Subcutaneous abdominal adipose tissue (tissue), 5 donors: Measurements from ENCODE around the gene EFHB.
"Not testable (repeated sequence)": the region's sequence is repeated elsewhere in the genome, so short reads cannot be mapped to it uniquely, and the experiment has no call there.

Experiments
- H3K27ac ChIP-seq: one replicate; pipeline ENCODE4 v1.7.0; 2013; ENCODE audit warnings: low read depth, mild to moderate bottlenecking, inconsistent platforms, low read length, moderate library complexity
- H3K27me3 ChIP-seq, 5 donors: one replicate each; pipeline ENCODE4 v1.7.0; 2013; ENCODE audit warnings: low read length in 5 of 5, inconsistent platforms in 1 of 5; ENCODE audit not compliant: control insufficient read depth in 5 of 5, insufficient read depth in 4 of 5
- H3K36me3 ChIP-seq, 5 donors: one replicate each; pipeline ENCODE4 v1.7.0; 2013; ENCODE audit warnings: low read length in 5 of 5; ENCODE audit not compliant: control insufficient read depth in 5 of 5, insufficient read depth in 5 of 5
- H3K4me1 ChIP-seq, 5 donors: one replicate each; pipeline ENCODE4 v1.7.0; 2013; ENCODE audit warnings: low read length in 5 of 5, mild to moderate bottlenecking in 3 of 5, moderate library complexity in 1 of 5; ENCODE audit not compliant: control insufficient read depth in 5 of 5, insufficient read depth in 5 of 5
- H3K4me3 ChIP-seq, 5 donors: one replicate each; pipeline ENCODE4 v1.7.0; 2013; ENCODE audit warnings: low read length in 5 of 5, low read depth in 1 of 5
- H3K9ac ChIP-seq, 5 donors: one replicate each; pipeline ENCODE4 v1.7.0; 2013; ENCODE audit warnings: low read length in 5 of 5, mild to moderate bottlenecking in 4 of 5, moderate library complexity in 3 of 5
- H3K9me3 ChIP-seq, 5 donors: one replicate each; pipeline ENCODE4 v1.7.0; 2013; ENCODE audit warnings: low read length in 5 of 5; ENCODE audit not compliant: control insufficient read depth in 5 of 5
- donor health status: healthy.
- donor health status: healthy.
- donor health status: healthy.
- donor health status: healthy.
- donor health status: healthy.

EFHB gene

GRCh38 chr3:19877656-19878055, 56.4 kb downstream of the EFHB start:
- Histone ChIP-seq H3K4me3 (no peak overlapping the region), H3K9me3 (no peaks in the 10 kb centered on the region), H3K9ac (no peak overlapping the region), H3K27me3 (no peaks in the 10 kb centered on the region), H3K36me3 (no peaks in the 10 kb centered on the region), H3K4me1 (no peaks in the 10 kb centered on the region), H3K27ac (no peak overlapping the region)

DNA sequence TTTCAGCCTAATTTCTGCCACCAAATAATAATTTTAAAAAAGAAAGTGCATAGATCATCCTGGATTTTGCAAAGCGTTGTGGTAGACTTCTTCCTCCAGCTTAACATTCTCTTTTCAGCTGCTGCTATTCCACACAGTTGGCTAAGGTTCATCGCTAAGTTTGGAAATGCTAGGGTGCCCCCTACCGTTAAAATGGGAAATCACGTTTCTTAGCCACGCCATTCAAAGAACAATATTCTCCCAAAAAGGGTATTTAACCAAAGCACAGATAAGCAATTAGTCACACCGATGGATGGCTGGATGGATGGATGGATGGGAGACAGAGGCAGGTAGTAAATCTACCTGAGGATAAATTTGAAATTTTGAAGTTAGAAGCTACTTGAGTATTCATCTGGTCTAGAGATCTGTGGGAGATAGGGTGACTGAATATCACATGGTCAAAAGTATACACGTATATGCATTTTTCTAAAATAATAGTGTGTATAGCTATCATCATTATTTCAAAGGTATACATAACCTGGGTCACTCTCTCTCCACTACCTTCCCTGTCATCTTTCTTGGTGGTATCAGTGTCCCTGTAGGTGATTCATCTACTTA, 67.2 kb downstream of the EFHB start:
- H3K36me3 ChIP-seq: no peaks in the 10 kb centered on the region
- no peaks in the 10 kb centered on the region for H3K9me3 ChIP-seq
- no peak overlapping the region for H3K9ac ChIP-seq
- no peaks in the 10 kb centered on the region for H3K27me3 ChIP-seq
- peaks cover 0 to 2% (median 0%) of the 10 kb centered on the region in 5 donors for H3K4me1 ChIP-seq
- H3K4me3 ChIP-seq: no peak overlapping the region
- H3K27ac ChIP-seq: no peak overlapping the region

- not testable (repeated sequence) for H3K27ac ChIP-seq, H3K9me3 ChIP-seq, H3K9ac ChIP-seq, H3K4me1 ChIP-seq, H3K27me3 ChIP-seq, H3K36me3 ChIP-seq, H3K4me3 ChIP-seq
Observed at GRCh38 chr3:19855318-19855717, 78.7 kb downstream of the EFHB start.

- H3K36me3 ChIP-seq, H3K4me1 ChIP-seq, H3K27ac ChIP-seq: not testable (repeated sequence)
Observed at GRCh38 chr3:19846609-19847008, 87.4 kb downstream of the EFHB start.

More at GRCh38 chr3:19846609-19847008, 87.4 kb downstream of the EFHB start:
- H3K9ac ChIP-seq, H3K27me3 ChIP-seq, H3K4me3 ChIP-seq: not testable (repeated sequence)
- H3K9me3 ChIP-seq: peaks cover 0 to 11% (median 4%) of the 10 kb centered on the region in 5 donors
